ENCODE data around the gene OSCAR. TPM values are rescaled to one million over a fixed set of nuclear protein-coding genes. Genes with fewer than 3 reads are reported as not detected.
A peak's percentile ranks its signal among the peaks of the same experiment; 100 is the strongest.

OSCAR gene
- total and polyA plus RNA-seq, 4 donors: 4.4 to 77.4 (median 49.4) TPM

DNA sequence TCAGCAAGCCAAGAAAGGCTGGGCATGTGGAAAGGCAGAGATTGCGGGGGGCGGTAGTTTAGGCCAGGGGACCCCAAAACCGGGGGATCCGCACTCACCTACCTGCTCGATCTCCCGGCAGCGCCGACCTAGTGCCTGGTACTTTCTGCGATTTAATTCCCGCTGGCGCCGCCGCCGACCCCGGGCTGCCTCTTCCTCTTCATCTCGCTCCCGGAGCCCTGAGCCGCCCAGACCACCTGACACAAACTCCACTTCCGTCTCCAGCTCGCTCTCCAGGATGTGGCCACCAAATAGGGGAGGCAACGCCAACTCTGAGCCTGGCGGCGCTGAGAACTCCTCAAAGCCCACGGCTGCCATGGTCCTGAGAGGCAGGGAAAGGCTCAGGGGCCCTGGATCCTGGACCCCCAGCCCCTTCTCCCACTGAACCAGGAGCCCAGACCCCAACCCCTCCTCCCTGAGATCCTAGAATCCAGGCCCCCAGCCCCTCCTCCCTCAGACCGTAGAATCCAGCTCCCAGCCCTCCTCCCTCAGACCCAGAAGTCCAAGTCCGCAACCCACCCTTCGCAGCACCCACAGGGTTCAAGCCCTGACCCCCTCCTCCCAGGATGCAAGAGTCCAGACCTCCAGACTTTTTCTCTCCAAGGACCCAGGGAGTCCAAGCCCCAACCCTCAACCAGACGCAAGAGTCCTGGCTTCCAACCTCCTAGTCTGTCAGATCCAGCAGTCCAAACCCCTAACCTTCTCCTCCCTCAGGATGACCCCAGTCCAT, 13.9 kb upstream of the OSCAR start:
- peaks cover 0 to 17% (median 0%) of the 10 kb centered on the region in 5 donors for H3K4me1 ChIP-seq (ENCODE audit: control insufficient read depth in 5 of 5, insufficient read depth in 5 of 5, low read length in 5 of 5)
- H3K9ac ChIP-seq (ENCODE audit: insufficient read depth in 1 of 2, low read length in 2 of 2): peak overlapping the region; percentile 78 to 87
- WGBS, 2 donors: 11 to 19% methylated on average over 28 of the region's 28 CpGs
- ATAC-seq (ENCODE audit: insufficient read depth, low FRiP score) (peak; percentile 5), DNase-seq (no peak)
- TF ChIP-seq CTCF (IDR thresholded peaks at IDR 0.05; ENCODE audit: control extremely low read depth, extremely low read depth): no peak
- peaks cover 3 to 18% (median 10%) of the 10 kb centered on the region in 4 donors for H3K36me3 ChIP-seq (ENCODE audit: control insufficient read depth in 4 of 4, insufficient read depth in 4 of 4, low read length in 4 of 4)
- H3K4me3 ChIP-seq: peak overlapping the region; percentile 73
- peak overlapping the region in 1 of 2 donors; percentile 95 for H3K27ac ChIP-seq (ENCODE audit: low read depth in 1 of 2, low read length in 1 of 2)
- no peaks in the 10 kb centered on the region for H3K27me3 ChIP-seq (ENCODE audit: control insufficient read depth in 3 of 3, insufficient read depth in 3 of 3, low read length in 2 of 3)
- H3K9me3 ChIP-seq (ENCODE audit: control insufficient read depth in 4 of 4, insufficient read depth in 3 of 4, low read length in 3 of 4): no peaks in the 10 kb centered on the region

DNA sequence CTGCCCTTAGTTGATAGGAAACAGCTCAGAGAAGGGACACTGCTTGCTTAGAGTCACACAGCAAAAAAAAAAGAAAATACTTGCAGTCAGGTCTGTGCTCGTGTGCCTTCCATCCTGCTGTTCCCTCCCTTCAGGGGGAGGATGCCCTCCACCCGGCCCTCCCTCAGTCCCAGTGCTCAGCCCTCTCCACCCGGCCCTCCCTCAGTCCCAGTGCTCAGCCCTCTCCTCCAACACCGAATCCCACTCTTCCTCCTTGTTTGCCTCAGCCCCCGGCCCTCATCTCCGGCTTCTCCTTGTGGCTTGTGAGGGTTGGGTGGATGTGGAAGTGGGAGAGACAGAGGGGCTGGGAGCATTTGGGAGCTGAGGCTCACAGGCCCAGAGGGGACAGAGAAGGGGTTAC, 9.0 kb upstream of the OSCAR start:
- TF ChIP-seq CTCF (IDR thresholded peaks at IDR 0.05; ENCODE audit: control extremely low read depth, extremely low read depth): no peak
- H3K27ac ChIP-seq (ENCODE audit: low read depth in 1 of 2, low read length in 1 of 2): no peak overlapping the region
- H3K9ac ChIP-seq (ENCODE audit: insufficient read depth in 1 of 2, low read length in 2 of 2): no peak overlapping the region
- ATAC-seq (ENCODE audit: insufficient read depth, low FRiP score): no peak
- no peak for DNase-seq
- peaks cover 0 to 7% (median 0%) of the 10 kb centered on the region in 5 donors for H3K4me1 ChIP-seq (ENCODE audit: control insufficient read depth in 5 of 5, insufficient read depth in 5 of 5, low read length in 5 of 5)
- no peak overlapping the region for H3K4me3 ChIP-seq
- H3K9me3 ChIP-seq (ENCODE audit: control insufficient read depth in 4 of 4, insufficient read depth in 3 of 4, low read length in 3 of 4): no peaks in the 10 kb centered on the region
- peaks cover 8 to 49% (median 14%) of the 10 kb centered on the region in 4 donors for H3K36me3 ChIP-seq (ENCODE audit: control insufficient read depth in 4 of 4, insufficient read depth in 4 of 4, low read length in 4 of 4)
- 81 to 86% methylated on average over 6 of the region's 6 CpGs for WGBS, 2 donors
- H3K27me3 ChIP-seq (ENCODE audit: control insufficient read depth in 3 of 3, insufficient read depth in 3 of 3, low read length in 2 of 3): no peaks in the 10 kb centered on the region

DNA sequence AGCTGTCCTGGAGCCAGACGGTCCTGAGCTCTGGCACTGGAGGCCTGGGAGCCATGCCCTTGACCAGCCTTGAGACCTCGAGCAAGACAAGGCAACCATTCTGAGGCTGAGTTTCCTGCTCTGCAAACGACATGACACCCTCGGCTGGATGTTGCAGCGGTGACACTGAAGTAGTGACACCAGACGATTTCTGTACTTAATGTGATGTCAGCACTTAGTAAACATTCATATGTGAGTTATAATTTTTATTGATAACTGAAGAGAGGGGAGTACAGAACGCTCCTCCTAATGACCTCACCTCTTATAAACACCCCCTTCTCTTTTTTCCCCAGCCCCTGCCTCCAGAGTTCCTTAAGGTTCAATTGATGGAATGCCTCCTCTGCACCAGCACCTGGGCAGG, 7.9 kb upstream of the OSCAR start:
- no peak for ATAC-seq (ENCODE audit: insufficient read depth, low FRiP score)
- WGBS, 2 donors: 82 to 84% methylated on average over 7 of the region's 7 CpGs
- Histone ChIP-seq H3K4me3 (no peak overlapping the region), H3K9ac (ENCODE audit: insufficient read depth in 1 of 2, low read length in 2 of 2) (no peak overlapping the region), H3K36me3 (ENCODE audit: control insufficient read depth in 4 of 4, insufficient read depth in 4 of 4, low read length in 4 of 4) (peaks cover 8 to 49% (median 14%) of the 10 kb centered on the region in 4 donors), H3K4me1 (ENCODE audit: control insufficient read depth in 5 of 5, insufficient read depth in 5 of 5, low read length in 5 of 5) (peaks cover 0 to 2% (median 0%) of the 10 kb centered on the region in 5 donors), H3K27me3 (ENCODE audit: control insufficient read depth in 3 of 3, insufficient read depth in 3 of 3, low read length in 2 of 3) (no peaks in the 10 kb centered on the region), H3K9me3 (ENCODE audit: control insufficient read depth in 4 of 4, insufficient read depth in 3 of 4, low read length in 3 of 4) (no peaks in the 10 kb centered on the region), H3K27ac (ENCODE audit: low read depth in 1 of 2, low read length in 1 of 2) (no peak overlapping the region)
- no peak for TF ChIP-seq CTCF (IDR thresholded peaks at IDR 0.05; ENCODE audit: control extremely low read depth, extremely low read depth)
- DNase-seq: no peak
